ENCODE results near the gene CIB2.

The CIB2 gene

DNA sequence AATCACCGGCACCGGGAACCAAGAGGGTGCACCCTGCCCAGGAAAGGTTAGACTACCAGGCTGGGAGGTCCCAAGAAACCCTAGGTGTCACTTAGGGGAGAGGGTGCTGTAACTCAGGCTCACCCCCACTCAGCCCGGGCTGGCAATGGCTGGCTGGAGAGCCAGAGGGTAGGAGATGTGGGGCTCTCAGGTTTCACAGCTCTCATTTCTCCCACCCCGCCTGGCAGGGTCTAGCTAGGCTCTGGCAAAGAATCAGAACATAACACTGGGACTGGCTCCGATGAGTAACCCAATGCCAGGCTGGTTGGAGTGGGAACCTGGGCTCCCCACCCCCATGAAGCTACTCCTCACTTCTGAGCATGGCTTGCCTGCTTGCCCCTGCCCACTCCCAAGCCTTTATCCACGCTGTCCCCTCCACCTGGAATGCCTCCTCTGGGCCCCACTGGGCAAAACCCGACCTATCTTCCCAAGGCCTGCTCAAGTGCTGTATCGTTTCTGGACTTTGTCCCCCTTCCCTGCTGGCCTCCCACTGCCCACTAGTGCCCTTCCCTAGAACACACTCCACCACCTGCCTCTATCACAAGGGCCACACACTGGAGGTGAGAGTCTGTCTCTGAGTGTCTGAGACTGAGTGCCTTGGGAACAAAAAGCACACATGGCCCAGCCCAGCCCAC, 2.0 kb downstream of the CIB2 start:
- Histone ChIP-seq H3K27me3 (ENCODE audit: control insufficient read depth, insufficient read depth, low read length) (no peaks in the 10 kb centered on the region), H3K36me3 (ENCODE audit: control insufficient read depth, insufficient read depth, low read length) (no peaks in the 10 kb centered on the region), H3K9ac (ENCODE audit: low read depth, low read length) (no peak overlapping the region), H3K4me1 (ENCODE audit: control insufficient read depth, insufficient read depth, low read length) (peaks cover 10% of the 10 kb centered on the region), H3K9me3 (ENCODE audit: control insufficient read depth, insufficient read depth, low read length) (no peaks in the 10 kb centered on the region), H3K4me3 (ENCODE audit: low read depth, low read length) (no peak overlapping the region), H3K27ac (ENCODE audit: low read depth, low read length) (no peak overlapping the region)

DNA sequence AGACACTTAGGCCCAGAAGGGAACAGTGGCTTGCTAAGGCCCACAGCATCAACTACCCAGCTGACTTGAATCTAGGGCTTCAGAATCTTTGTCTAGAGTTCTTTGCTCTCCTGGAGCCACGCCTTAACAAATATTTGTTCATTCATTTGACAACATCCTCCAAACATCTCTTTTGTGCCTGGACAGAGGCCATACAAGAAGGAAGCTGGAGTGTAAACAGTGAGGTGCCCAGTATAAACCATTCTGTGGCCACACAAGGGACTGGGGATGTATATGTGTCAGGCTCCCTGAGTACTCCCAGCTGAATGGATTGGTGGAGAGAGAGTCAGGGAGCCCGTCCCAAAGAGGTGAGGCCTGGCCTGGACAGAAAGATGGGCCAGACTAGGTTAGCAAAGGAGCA, 3.4 kb downstream of the CIB2 start:
- H3K27me3 ChIP-seq (ENCODE audit: control insufficient read depth, insufficient read depth, low read length) = no peaks in the 10 kb centered on the region
- no peaks in the 10 kb centered on the region for H3K36me3 ChIP-seq (ENCODE audit: control insufficient read depth, insufficient read depth, low read length)
- H3K4me1 ChIP-seq (ENCODE audit: control insufficient read depth, insufficient read depth, low read length) = peaks cover 10% of the 10 kb centered on the region
- no peak overlapping the region for H3K9ac ChIP-seq (ENCODE audit: low read depth, low read length)
- H3K4me3 ChIP-seq (ENCODE audit: low read depth, low read length) = no peak overlapping the region
- H3K27ac ChIP-seq (ENCODE audit: low read depth, low read length) = no peak overlapping the region
- no peaks in the 10 kb centered on the region for H3K9me3 ChIP-seq (ENCODE audit: control insufficient read depth, insufficient read depth, low read length)

DNA sequence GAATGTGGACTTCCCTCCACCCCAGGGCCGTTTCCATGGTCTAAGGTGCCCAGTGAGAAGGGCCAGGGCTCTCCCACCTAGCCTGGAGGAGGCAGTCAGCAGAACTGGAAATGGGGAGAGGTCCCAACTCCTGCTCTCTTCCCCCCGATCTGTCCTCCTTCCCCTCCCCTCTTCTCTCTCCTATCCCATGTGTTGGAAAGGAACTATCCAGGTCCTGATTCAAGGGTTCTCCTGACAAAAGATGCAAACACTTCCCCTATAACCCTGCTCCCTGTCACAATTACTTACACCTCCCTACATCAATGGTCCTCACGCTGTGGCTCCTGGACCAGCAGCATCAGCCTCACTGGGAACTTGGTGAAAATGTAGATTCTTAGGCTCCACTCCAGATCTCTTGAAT, 6.0 kb downstream of the CIB2 start:
- no peak overlapping the region for H3K9ac ChIP-seq (ENCODE audit: low read depth, low read length)

DNA sequence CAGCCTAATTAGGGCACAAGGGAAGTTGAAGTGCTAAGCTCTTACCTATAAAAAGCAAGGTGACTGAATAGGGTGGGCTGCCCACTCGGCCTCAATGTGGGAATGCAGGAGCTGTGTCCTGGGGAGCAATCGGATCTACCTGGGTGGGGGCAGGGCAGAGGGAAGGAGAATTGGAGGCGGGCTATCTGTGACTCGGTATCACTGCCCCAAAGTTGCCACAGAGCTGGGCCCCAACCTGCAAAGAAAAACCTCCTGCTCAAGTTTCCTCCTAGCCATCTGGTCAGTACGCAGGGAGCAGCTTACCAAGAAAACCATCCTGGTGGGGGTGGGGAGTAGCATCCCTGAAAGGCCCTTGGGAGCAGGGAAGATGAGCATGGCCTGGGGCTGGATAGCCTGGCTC, 10.7 kb downstream of the CIB2 start:
- Histone ChIP-seq H3K36me3 (ENCODE audit: control insufficient read depth, insufficient read depth, low read length) (peaks cover 3% of the 10 kb centered on the region; the same call in 1 of the 2 replicates), H3K27ac (ENCODE audit: low read depth, low read length) (no peak overlapping the region), H3K4me3 (ENCODE audit: low read depth, low read length) (no peak overlapping the region), H3K27me3 (ENCODE audit: control insufficient read depth, insufficient read depth, low read length) (no peaks in the 10 kb centered on the region), H3K9me3 (ENCODE audit: control insufficient read depth, insufficient read depth, low read length) (no peaks in the 10 kb centered on the region), H3K4me1 (ENCODE audit: control insufficient read depth, insufficient read depth, low read length) (peaks cover 12% of the 10 kb centered on the region), H3K9ac (ENCODE audit: low read depth, low read length) (no peak overlapping the region)

More for the DNA sequence above, 6.0 kb downstream of the CIB2 start:
- Histone ChIP-seq H3K4me1 (ENCODE audit: control insufficient read depth, insufficient read depth, low read length) (peaks cover 20% of the 10 kb centered on the region), H3K9me3 (ENCODE audit: control insufficient read depth, insufficient read depth, low read length) (no peaks in the 10 kb centered on the region), H3K27me3 (ENCODE audit: control insufficient read depth, insufficient read depth, low read length) (no peaks in the 10 kb centered on the region), H3K27ac (ENCODE audit: low read depth, low read length) (no peak overlapping the region), H3K4me3 (ENCODE audit: low read depth, low read length) (no peak overlapping the region), H3K36me3 (ENCODE audit: control insufficient read depth, insufficient read depth, low read length) (peaks cover 3% of the 10 kb centered on the region; the same call in 1 of the 2 replicates)

DNA sequence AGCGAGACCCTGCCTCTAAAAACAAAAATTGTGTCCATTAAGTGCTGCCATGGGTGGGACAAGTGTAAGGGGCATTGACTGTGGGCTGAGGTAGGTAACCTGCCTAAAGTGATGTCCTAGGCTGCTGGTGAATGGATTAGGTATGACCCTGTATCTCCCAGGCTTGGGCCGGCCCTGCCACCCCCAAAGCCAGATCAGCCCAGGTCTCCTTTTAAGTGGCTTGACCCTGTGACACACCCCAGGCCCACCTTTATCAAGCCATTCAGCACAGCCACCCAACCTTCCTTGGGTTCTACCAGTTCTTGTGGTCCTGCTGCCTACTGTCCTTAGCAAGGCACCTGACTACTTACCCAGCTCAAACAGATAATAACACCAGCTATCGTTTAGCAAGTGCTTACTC, 18.7 kb downstream of the CIB2 start:
- no peaks in the 10 kb centered on the region for H3K9me3 ChIP-seq (ENCODE audit: control insufficient read depth, insufficient read depth, low read length)
- no peak overlapping the region for H3K27ac ChIP-seq (ENCODE audit: low read depth, low read length)
- H3K9ac ChIP-seq (ENCODE audit: low read depth, low read length) = no peak overlapping the region
- H3K27me3 ChIP-seq (ENCODE audit: control insufficient read depth, insufficient read depth, low read length) = no peaks in the 10 kb centered on the region
- no peaks in the 10 kb centered on the region for H3K4me1 ChIP-seq (ENCODE audit: control insufficient read depth, insufficient read depth, low read length)
- no peaks in the 10 kb centered on the region for H3K36me3 ChIP-seq (ENCODE audit: control insufficient read depth, insufficient read depth, low read length)
- H3K4me3 ChIP-seq (ENCODE audit: low read depth, low read length) = no peak overlapping the region

DNA sequence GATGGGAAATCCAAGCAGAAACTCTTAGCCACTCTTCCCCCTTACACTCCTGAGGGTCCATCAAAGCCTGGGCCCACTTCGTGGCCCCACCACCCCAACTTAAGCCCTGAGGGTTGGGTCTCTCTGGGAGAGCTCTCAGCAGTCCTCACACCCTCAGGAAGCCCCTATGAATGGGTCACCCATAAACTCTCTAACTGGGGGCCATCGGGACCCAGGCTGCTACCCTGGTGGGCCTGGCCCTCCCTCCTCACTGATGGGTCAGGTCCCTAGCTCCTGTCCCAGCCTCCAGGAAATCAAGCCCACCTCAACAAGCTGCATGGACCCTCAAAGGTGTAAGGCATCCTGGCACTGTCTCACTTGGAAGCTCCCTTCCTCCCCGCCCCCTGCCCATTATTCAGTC, 19.5 kb downstream of the CIB2 start:
- Histone ChIP-seq H3K27me3 (ENCODE audit: control insufficient read depth, insufficient read depth, low read length) (no peaks in the 10 kb centered on the region), H3K9ac (ENCODE audit: low read depth, low read length) (no peak overlapping the region), H3K4me1 (ENCODE audit: control insufficient read depth, insufficient read depth, low read length) (no peaks in the 10 kb centered on the region), H3K36me3 (ENCODE audit: control insufficient read depth, insufficient read depth, low read length) (no peaks in the 10 kb centered on the region), H3K27ac (ENCODE audit: low read depth, low read length) (no peak overlapping the region), H3K4me3 (ENCODE audit: low read depth, low read length) (no peak overlapping the region), H3K9me3 (ENCODE audit: control insufficient read depth, insufficient read depth, low read length) (no peaks in the 10 kb centered on the region)

DNA sequence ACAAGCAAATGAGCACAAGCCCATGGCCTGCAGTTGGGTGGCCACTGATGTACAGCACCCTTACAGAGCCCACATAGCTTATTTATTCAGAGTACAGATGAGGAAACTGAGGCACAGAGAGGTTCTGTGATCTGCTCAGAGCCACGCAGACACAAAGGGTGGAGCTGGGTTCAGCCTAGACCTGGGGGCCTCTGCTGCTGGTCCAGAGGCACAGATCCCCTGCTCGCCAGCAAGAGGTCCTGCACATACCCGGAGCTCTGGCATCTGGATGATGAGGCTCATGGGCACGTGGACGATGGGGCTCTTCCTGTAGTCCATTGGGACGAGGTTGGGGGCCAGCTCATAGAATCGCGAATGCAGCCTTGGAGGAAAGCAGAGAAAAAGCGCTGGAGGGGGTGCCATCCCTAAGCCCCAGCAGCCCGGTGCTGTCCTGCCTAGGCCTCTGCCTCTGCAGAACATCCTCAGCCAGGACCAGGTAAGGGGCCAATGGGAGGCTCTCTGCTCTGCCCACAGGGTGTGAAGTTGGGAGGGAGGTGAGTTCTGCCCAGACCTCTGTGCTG, 20.2 kb downstream of the CIB2 start:
- H3K9ac ChIP-seq (ENCODE audit: low read depth, low read length) = no peak overlapping the region
- no peak overlapping the region for H3K4me3 ChIP-seq (ENCODE audit: low read depth, low read length)
- no peaks in the 10 kb centered on the region for H3K9me3 ChIP-seq (ENCODE audit: control insufficient read depth, insufficient read depth, low read length)
- H3K36me3 ChIP-seq (ENCODE audit: control insufficient read depth, insufficient read depth, low read length) = no peaks in the 10 kb centered on the region
- H3K27ac ChIP-seq (ENCODE audit: low read depth, low read length) = no peak overlapping the region
- H3K4me1 ChIP-seq (ENCODE audit: control insufficient read depth, insufficient read depth, low read length) = no peaks in the 10 kb centered on the region
- no peaks in the 10 kb centered on the region for H3K27me3 ChIP-seq (ENCODE audit: control insufficient read depth, insufficient read depth, low read length)

DNA sequence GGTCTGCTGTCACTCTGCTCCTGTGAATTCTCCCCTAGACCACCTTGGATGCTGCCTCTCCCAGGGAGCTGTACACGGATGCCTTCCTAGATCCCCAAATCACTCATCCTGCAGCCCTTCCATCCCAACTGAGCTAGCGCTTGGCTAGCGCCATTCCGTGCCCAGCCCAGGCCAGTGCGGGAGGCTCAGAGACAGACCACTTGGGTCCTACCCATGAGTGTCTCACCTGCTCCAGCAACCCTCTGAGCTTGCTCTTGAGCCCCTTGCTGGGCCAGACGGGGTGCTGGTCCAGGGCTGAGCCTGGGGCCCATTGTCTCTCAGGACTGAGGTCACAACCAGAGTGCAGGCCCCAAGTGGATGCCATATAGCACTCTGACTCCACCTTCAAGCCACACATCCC, 21.1 kb downstream of the CIB2 start:
- Histone ChIP-seq H3K4me3 (ENCODE audit: low read depth, low read length) (no peak overlapping the region), H3K27me3 (ENCODE audit: control insufficient read depth, insufficient read depth, low read length) (no peaks in the 10 kb centered on the region), H3K36me3 (ENCODE audit: control insufficient read depth, insufficient read depth, low read length) (no peaks in the 10 kb centered on the region; the same call in 1 of the 2 replicates), H3K4me1 (ENCODE audit: control insufficient read depth, insufficient read depth, low read length) (no peaks in the 10 kb centered on the region), H3K9ac (ENCODE audit: low read depth, low read length) (no peak overlapping the region), H3K27ac (ENCODE audit: low read depth, low read length) (no peak overlapping the region), H3K9me3 (ENCODE audit: control insufficient read depth, insufficient read depth, low read length) (no peaks in the 10 kb centered on the region)

DNA sequence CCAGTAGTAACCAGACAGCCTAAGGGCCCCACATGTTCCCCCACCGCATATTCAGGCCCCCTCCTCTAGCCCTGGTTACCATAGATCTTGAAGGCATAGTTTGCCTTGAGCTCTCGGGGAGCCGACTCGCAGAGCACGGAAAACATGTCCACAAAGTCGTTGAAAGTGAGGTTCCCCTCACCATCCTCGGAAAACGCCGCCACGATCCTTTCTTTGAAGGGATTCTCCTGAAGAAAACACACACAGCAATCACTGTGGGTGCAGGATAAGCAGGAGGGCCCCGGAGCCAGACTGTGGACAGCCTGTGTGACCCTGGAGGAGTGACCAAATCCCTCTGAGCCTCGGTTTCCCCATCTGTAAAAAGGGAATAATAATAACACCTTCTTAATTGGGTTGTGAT, 22.1 kb downstream of the CIB2 start:
- H3K9me3 ChIP-seq (ENCODE audit: control insufficient read depth, insufficient read depth, low read length) = no peaks in the 10 kb centered on the region
- H3K36me3 ChIP-seq (ENCODE audit: control insufficient read depth, insufficient read depth, low read length) = no peaks in the 10 kb centered on the region; the same call in 1 of the 2 replicates
- H3K9ac ChIP-seq (ENCODE audit: low read depth, low read length) = no peak overlapping the region
- no peak overlapping the region for H3K4me3 ChIP-seq (ENCODE audit: low read depth, low read length)
- no peaks in the 10 kb centered on the region for H3K4me1 ChIP-seq (ENCODE audit: control insufficient read depth, insufficient read depth, low read length)
- H3K27me3 ChIP-seq (ENCODE audit: control insufficient read depth, insufficient read depth, low read length) = no peaks in the 10 kb centered on the region
- H3K27ac ChIP-seq (ENCODE audit: low read depth, low read length) = no peak overlapping the region

DNA sequence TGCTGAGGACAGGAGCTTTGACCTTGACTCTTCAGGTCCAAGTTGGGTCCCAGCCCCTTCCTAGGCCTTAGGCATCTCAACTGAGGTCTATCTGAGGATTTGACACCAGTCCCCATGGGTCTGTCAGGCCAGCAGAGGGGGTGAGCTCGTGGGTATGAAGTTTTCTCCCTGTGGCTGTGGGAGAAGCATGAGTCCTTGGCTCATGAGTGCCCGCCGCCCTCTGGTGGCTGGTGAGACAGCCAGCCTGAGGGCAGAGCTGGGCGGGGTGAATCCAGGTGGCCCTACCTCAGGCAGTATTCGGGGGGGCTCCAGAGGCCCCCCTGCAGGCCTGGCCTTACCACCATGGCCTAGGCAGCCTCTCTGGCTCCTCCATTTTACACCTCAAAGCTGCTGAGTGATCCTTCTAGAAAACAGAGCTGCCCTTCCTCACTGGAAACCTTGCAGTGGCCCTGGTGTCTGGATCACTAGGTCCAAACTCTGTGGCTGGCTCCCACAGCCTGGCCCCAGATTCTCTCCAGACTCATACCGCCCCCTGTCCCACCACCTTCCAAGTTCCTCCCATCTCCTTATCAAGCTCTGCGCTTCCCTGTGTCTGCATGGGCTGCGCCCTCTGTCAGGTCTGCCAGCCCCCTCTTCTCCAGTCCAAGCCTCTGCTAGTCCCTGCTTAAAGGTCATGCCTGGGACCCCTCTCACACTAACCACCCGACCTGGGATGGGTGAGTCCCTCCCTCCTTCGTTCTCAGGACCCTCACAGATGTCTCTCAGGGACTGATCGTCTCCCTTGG, 22.8 kb downstream of the CIB2 start:
- H3K9me3 ChIP-seq (ENCODE audit: control insufficient read depth, insufficient read depth, low read length) = no peaks in the 10 kb centered on the region
- no peak overlapping the region for H3K27ac ChIP-seq (ENCODE audit: low read depth, low read length)
- H3K4me3 ChIP-seq (ENCODE audit: low read depth, low read length) = no peak overlapping the region
- H3K27me3 ChIP-seq (ENCODE audit: control insufficient read depth, insufficient read depth, low read length) = no peaks in the 10 kb centered on the region
- H3K4me1 ChIP-seq (ENCODE audit: control insufficient read depth, insufficient read depth, low read length) = no peaks in the 10 kb centered on the region
- H3K36me3 ChIP-seq (ENCODE audit: control insufficient read depth, insufficient read depth, low read length) = no peaks in the 10 kb centered on the region; the same call in 1 of the 2 replicates
- no peak overlapping the region for H3K9ac ChIP-seq (ENCODE audit: low read depth, low read length)

DNA sequence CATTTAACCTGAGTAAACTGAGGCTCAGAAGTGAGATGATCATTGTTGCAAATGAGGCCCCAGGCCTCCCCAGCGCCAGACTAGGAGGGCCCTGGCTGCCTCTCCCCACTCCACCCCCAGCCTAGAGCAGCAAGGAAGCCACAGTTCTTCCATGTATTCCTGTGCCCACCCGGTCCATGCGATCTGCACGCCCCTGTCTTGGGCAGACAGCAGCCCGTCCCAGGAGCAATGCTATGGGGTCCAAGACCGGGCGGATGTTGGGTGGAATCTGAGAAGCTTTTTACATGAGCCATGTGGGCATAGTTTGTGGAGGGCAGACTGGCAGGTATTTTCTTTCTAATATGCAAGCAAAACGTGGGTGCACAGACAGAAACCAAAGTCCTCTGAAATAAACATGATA, 23.8 kb downstream of the CIB2 start:
- no peaks in the 10 kb centered on the region for H3K4me1 ChIP-seq (ENCODE audit: control insufficient read depth, insufficient read depth, low read length)
- H3K27me3 ChIP-seq (ENCODE audit: control insufficient read depth, insufficient read depth, low read length) = no peaks in the 10 kb centered on the region
- H3K36me3 ChIP-seq (ENCODE audit: control insufficient read depth, insufficient read depth, low read length) = no peaks in the 10 kb centered on the region; the same call in 1 of the 2 replicates
- no peaks in the 10 kb centered on the region for H3K9me3 ChIP-seq (ENCODE audit: control insufficient read depth, insufficient read depth, low read length)
- no peak overlapping the region for H3K27ac ChIP-seq (ENCODE audit: low read depth, low read length)
- H3K9ac ChIP-seq (ENCODE audit: low read depth, low read length) = no peak overlapping the region
- no peak overlapping the region for H3K4me3 ChIP-seq (ENCODE audit: low read depth, low read length)

Data from HUES48 (cell line).